IPS-15b (cell line): ENCODE measurements around the gene MYH14.

Source experiments
- H3K27me3 ChIP-seq: one replicate; pipeline ENCODE4 v1.6.1; 2013; ENCODE audit warnings: low read length; ENCODE audit not compliant: control insufficient read depth, insufficient read depth
- H3K36me3 ChIP-seq: one replicate; pipeline ENCODE4 v1.6.1; 2013; ENCODE audit warnings: low read length; ENCODE audit not compliant: control insufficient read depth, insufficient read depth
- H3K4me1 ChIP-seq: one replicate; pipeline ENCODE4 v1.6.1; 2013; ENCODE audit warnings: mild to moderate bottlenecking, low read length; ENCODE audit not compliant: control insufficient read depth, insufficient read depth
- H3K4me3 ChIP-seq: one replicate; pipeline ENCODE4 v1.5.1; 2013; ENCODE audit warnings: low read depth, low read length
- H3K9ac ChIP-seq: one replicate; pipeline ENCODE4 v1.6.1; 2013; ENCODE audit warnings: low read depth, mild to moderate bottlenecking, low read length
- H3K9me3 ChIP-seq: one replicate; pipeline ENCODE4 v1.6.1; 2013; ENCODE audit warnings: mild to moderate bottlenecking, low read length; ENCODE audit not compliant: control insufficient read depth, insufficient read depth

The MYH14 gene

DNA sequence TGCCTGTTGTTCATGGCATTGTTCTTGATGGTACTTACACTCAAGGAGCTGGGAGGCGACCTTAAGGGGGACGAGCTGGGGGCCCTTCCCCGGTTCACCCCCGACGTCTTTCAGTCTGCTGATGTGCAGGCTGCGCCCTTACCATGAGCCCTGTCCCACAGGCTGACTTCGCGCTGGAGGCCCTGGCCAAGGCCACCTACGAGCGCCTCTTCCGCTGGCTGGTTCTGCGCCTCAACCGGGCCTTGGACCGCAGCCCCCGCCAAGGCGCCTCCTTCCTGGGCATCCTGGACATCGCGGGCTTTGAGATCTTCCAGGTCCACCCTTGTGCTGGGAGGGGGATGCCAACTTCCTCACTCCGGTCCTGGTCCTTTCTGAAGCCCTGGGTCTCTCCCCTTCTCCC, 45.4 kb downstream of the MYH14 start:
- Histone ChIP-seq H3K9me3 (peaks cover 10% of the 10 kb centered on the region), H3K27me3 (no peaks in the 10 kb centered on the region), H3K9ac (no peak overlapping the region)

DNA sequence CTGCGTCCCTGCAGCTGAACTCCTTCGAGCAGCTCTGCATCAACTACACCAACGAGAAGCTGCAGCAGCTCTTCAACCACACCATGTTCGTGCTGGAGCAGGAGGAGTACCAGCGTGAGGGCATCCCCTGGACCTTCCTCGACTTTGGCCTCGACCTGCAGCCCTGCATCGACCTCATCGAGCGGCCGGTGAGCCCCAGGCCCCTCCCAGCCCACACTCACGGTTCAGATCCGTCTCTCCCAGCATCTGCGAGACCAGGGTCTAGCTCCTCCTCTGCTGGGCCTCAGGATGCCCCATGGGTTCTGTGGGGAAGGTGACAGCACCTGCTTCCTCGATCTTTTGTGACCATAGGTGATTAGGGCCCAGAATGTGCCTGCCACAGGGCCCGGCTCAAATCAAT, 46.2 kb downstream of the MYH14 start:
- peaks cover 4% of the 10 kb centered on the region for H3K4me1 ChIP-seq
- H3K9me3 ChIP-seq = peaks cover 10% of the 10 kb centered on the region
- H3K36me3 ChIP-seq = peaks cover 12% of the 10 kb centered on the region
- H3K4me3 ChIP-seq = no peak overlapping the region
- no peaks in the 10 kb centered on the region for H3K27me3 ChIP-seq
- H3K9ac ChIP-seq = no peak overlapping the region

More for the DNA sequence above, 45.4 kb downstream of the MYH14 start:
- Histone ChIP-seq H3K4me3 (no peak overlapping the region), H3K4me1 (peaks cover 4% of the 10 kb centered on the region), H3K36me3 (peaks cover 12% of the 10 kb centered on the region)

GRCh38 chr19:50250450-50251136, 47.2 kb downstream of the MYH14 start:
- peaks cover under 1% of the 10 kb centered on the region for H3K4me1 ChIP-seq
- H3K27me3 ChIP-seq = no peaks in the 10 kb centered on the region
- no peak overlapping the region for H3K4me3 ChIP-seq
- H3K9me3 ChIP-seq = peaks cover 10% of the 10 kb centered on the region
- H3K9ac ChIP-seq = no peak overlapping the region
- peaks cover 12% of the 10 kb centered on the region for H3K36me3 ChIP-seq

- peaks cover 10% of the 10 kb centered on the region for H3K9me3 ChIP-seq
- no peak overlapping the region for H3K9ac ChIP-seq
- H3K36me3 ChIP-seq = peaks cover 16% of the 10 kb centered on the region
- H3K4me1 ChIP-seq = no peaks in the 10 kb centered on the region
- H3K27me3 ChIP-seq = no peaks in the 10 kb centered on the region
- no peak overlapping the region for H3K4me3 ChIP-seq
Measured at GRCh38 chr19:50252111-50252886, 48.9 kb downstream of the MYH14 start.

DNA sequence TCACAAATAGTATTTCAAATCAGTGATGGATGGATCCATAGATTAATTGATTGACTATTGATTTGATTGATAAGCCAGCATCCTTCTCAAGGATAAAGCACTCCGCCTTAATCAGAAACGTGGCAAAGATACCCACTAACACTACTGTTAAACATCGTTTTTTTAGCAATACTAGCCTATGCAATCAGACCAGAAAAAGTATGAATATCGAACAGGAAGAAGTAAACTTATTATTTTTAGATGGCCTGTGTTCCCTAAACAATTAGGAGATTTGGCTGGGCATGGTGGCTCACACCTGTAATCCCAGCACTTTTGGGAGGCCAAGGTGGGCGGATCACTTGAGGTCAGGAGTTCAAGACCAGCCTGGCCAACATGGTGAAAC, 49.5 kb downstream of the MYH14 start:
- peaks cover 10% of the 10 kb centered on the region for H3K9me3 ChIP-seq
- no peak overlapping the region for H3K4me3 ChIP-seq
- H3K27me3 ChIP-seq = no peaks in the 10 kb centered on the region
- peaks cover 16% of the 10 kb centered on the region for H3K36me3 ChIP-seq
- H3K9ac ChIP-seq = no peak overlapping the region
- no peaks in the 10 kb centered on the region for H3K4me1 ChIP-seq

GRCh38 chr19:50255115-50255514, 51.7 kb downstream of the MYH14 start:
- Histone ChIP-seq H3K9me3 (peaks cover 10% of the 10 kb centered on the region), H3K4me3 (no peak overlapping the region), H3K36me3 (peaks cover 16% of the 10 kb centered on the region), H3K9ac (no peak overlapping the region), H3K27me3 (no peaks in the 10 kb centered on the region), H3K4me1 (no peaks in the 10 kb centered on the region)

DNA sequence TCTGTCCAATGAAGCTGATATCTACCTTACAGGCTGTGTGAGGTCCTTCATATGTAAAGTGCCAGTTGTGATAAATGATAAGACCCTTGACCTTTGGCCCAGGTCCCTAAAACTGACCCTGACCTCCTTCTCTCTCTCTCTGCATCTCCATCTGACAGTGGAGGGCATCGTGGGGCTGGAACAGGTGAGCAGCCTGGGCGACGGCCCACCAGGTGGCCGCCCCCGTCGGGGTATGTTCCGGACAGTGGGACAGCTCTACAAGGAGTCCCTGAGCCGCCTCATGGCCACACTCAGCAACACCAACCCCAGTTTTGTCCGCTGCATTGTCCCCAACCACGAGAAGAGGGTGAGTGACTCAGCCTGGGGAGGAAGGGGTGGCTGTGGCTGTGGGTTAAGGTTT, 53.7 kb downstream of the MYH14 start:
- peaks cover 10% of the 10 kb centered on the region for H3K9me3 ChIP-seq

GRCh38 chr19:50258918-50259372, 55.5 kb downstream of the MYH14 start:
- Histone ChIP-seq H3K4me3 (no peak overlapping the region), H3K9me3 (no peaks in the 10 kb centered on the region)

More for the DNA sequence above, 53.7 kb downstream of the MYH14 start:
- H3K27me3 ChIP-seq = no peaks in the 10 kb centered on the region
- peaks cover 16% of the 10 kb centered on the region for H3K36me3 ChIP-seq
- H3K4me1 ChIP-seq = no peaks in the 10 kb centered on the region
- no peak overlapping the region for H3K4me3 ChIP-seq
- H3K9ac ChIP-seq = no peak overlapping the region

GRCh38 chr19:50261446-50261970, 58.1 kb downstream of the MYH14 start:
- H3K27me3 ChIP-seq = no peaks in the 10 kb centered on the region
- H3K4me1 ChIP-seq = no peaks in the 10 kb centered on the region
- no peak overlapping the region for H3K4me3 ChIP-seq
- no peak overlapping the region for H3K9ac ChIP-seq
- H3K9me3 ChIP-seq = no peaks in the 10 kb centered on the region
- H3K36me3 ChIP-seq = peaks cover 8% of the 10 kb centered on the region

More at GRCh38 chr19:50258918-50259372, 55.5 kb downstream of the MYH14 start:
- Histone ChIP-seq H3K4me1 (no peaks in the 10 kb centered on the region), H3K36me3 (peaks cover 8% of the 10 kb centered on the region), H3K27me3 (no peaks in the 10 kb centered on the region), H3K9ac (no peak overlapping the region)

DNA sequence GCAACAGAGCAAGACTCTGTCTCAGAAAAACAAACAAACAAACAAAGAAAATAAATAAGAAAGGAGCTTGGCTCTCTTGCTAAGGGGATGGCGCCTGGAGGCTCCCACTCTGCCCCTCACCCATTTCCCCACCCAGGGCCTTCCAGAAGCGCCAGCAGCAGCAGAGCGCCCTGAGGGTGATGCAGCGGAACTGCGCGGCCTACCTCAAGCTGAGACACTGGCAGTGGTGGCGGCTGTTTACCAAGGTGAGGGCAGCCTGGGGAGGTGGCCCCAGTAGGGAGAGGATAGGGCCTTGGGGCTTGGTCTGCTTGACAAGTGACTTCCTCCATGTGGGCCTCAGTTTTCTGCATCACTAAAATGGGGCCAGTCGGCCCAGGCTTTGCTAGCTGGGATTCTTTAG, 59.8 kb downstream of the MYH14 start:
- peaks cover 8% of the 10 kb centered on the region for H3K36me3 ChIP-seq
- no peak overlapping the region for H3K4me3 ChIP-seq
- H3K27me3 ChIP-seq = no peaks in the 10 kb centered on the region
- H3K9me3 ChIP-seq = no peaks in the 10 kb centered on the region
- H3K4me1 ChIP-seq = no peaks in the 10 kb centered on the region
- no peak overlapping the region for H3K9ac ChIP-seq

DNA sequence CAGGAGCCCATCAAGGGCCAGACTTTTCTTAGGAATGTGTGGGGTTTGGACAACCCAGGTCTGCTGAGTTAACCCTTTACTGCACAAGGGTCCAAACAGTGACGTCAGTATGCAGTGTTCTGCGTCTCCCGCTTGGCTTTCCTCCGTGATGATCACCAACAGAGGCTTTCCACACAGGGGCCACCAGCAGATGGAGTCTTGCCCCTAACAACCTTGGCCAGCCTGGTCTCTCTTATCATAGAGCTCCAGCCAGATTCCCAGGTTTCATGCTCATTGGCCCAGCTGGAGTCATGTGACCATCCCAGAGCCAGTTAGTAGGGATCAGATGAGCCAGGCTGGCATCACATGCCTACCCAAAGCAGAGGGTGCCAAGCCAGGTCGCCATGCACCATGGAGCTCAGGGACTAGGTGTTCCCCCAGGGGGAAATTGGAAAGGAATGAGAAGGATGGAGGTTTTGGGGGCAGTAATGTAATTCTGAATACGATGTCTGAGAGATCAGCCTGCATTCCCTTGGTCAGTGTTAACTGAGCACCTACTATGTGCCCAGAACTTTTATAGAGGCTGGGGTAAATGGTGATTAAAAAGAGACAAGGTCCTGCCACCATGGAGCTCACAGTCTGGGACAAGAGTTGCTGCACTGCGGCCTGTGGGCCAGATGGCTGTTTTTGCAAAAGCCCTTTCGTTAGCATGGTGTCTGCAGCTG, 61.2 kb downstream of the MYH14 start:
- no peaks in the 10 kb centered on the region for H3K27me3 ChIP-seq
- H3K9me3 ChIP-seq = no peaks in the 10 kb centered on the region
- no peak overlapping the region for H3K9ac ChIP-seq
- no peak overlapping the region for H3K4me3 ChIP-seq
- H3K36me3 ChIP-seq = peaks cover 13% of the 10 kb centered on the region
- no peaks in the 10 kb centered on the region for H3K4me1 ChIP-seq
